ENCODE measurements around the gene SHLD1.

The SHLD1 gene

DNA sequence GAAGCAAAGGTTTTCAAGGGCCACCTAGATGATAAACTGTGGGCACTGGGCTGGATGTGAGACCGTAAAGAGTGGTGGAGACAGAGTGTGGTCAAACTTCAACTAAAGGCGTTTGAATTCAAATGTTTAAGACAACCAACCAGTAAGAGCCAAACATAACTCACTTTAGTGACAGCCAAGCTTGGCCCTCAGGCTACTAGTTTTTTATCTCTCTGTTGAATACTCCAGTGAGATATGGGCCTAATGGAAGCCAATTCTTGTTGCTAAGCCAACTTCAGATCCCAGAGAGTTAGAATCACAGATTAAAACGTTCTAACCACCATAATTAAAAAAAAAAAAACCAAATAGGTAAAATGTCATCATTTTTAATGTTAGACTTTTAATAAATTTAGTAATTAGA is 142.9 kb downstream of the SHLD1 start:
- no peak for DNase-seq (ENCODE audit: low read depth)

GRCh38 chr20:5893621-5894020 is 143.4 kb downstream of the SHLD1 start:
- DNase-seq (ENCODE audit: low read depth) = no peak

GRCh38 chr20:5895626-5896025 is 145.4 kb downstream of the SHLD1 start:
- DNase-seq (ENCODE audit: low read depth) = no peak

GRCh38 chr20:5899444-5899843 is 149.2 kb downstream of the SHLD1 start:
- DNase-seq (ENCODE audit: low read depth) = no peak

DNA sequence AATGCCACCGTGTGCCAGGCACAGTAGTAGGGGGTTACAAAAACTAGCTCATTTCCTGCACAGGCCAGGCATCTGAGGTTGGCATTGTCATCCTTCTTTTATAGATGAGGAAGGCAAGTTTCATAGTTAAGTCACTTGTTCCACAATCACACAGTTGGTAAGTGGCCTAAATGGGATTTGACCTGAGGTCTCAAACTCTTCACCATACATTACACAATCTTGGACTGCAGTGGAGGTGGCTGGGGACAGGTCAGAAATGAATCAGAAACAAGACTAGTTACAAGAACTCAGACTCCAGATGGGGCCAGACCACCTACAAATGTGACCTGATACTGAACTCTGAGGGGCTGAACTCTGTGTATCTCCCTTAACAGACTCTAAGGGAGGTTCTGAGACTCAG is 150.7 kb downstream of the SHLD1 start:
- DNase-seq (ENCODE audit: low read depth) = no peak

DNA sequence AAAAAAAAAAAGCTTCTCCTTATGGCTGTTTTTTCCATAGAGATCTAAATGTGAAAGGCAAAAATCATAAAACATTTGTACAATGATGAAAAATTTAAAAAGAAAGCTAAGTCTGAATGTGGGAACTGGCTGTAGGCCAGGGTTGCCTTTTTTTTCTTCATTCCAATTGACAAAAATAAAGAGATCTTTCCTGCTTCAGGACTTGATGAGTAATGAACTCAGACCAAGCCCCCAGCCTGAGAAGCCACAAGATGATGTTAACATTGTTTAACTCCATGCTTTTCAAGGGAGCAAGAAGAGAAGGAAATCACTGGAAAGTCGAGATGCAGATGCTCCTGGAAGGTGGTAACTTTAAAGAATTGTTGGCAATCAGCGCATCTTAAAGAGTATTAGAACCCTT is 158.8 kb downstream of the SHLD1 start:
- DNase-seq (ENCODE audit: low read depth) = no peak

- no peak for DNase-seq (ENCODE audit: low read depth)
Observed at GRCh38 chr20:5910186-5910585, 160.0 kb downstream of the SHLD1 start.

- DNase-seq (ENCODE audit: low read depth) = no peak
Observed at GRCh38 chr20:5913166-5913565, 163.0 kb downstream of the SHLD1 start.

All from activated T-cell treated with anti-CD3 and anti-CD28 coated beads for 1 hour (primary cell).